Measurements from ENCODE around the gene PRPF6. TPM values are rescaled to one million over a fixed set of nuclear protein-coding genes. Genes with fewer than 3 reads are reported as not detected.

The PRPF6 gene
- total and polyA plus RNA-seq, 2 of the 13 experiments (the other 11 are each of a cell fraction or from before 2014, with no cell fraction given), result 63.7 to 101 TPM

DNA sequence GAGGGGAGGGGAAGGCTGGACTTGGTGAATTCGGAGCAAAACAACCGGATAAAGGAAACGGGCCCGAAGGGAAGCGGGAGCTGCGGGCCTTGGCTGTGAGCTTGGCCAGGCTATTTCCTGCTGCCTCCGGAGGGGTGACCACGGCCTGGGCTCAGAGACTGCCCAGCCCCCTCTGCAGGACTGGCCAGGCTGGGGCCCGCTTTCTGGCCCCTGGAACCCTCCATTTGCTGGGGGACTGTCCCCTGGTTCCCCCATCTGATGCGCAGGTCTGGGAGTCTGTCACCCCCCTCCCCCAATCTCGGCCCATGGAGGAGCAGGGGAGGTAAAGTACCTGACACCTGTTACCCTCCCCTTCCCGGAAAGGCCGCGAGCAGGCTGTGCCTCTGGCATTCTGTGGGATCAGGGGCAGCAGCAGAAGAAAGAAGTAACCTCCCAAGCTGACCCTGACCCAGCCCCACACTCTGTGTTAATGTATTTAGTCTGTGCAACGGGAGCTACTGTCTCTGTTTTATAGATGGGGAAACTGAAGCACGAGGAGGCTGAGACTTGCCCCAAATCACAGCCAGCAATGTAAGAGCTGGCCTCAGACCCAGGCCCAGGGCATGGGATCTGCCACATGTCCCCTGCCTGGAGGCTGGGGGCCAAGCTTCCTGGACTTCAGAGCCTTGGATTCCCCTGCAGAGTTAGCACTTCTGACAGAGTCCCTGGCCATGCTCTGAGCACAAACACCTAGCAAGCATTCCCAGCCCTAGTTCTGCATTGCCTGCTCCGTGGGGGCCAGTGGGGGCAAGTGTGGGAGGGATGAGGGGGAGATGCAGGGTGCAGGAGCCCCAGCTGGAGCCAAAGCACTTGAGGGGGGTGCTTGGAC is 58.6 kb downstream of the PRPF6 start (continued):
- TF ChIP-seq, protein P1, sequence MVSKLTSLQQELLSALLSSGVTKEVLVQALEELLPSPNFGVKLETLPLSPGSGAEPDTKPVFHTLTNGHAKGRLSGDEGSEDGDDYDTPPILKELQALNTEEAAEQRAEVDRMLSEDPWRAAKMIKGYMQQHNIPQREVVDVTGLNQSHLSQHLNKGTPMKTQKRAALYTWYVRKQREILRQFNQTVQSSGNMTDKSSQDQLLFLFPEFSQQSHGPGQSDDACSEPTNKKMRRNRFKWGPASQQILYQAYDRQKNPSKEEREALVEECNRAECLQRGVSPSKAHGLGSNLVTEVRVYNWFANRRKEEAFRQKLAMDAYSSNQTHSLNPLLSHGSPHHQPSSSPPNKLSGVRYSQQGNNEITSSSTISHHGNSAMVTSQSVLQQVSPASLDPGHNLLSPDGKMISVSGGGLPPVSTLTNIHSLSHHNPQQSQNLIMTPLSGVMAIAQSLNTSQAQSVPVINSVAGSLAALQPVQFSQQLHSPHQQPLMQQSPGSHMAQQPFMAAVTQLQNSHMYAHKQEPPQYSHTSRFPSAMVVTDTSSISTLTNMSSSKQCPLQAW (CRISPR knock-in tag; IDR thresholded peaks at IDR 0.05), result peak; percentile 42; the same call in 1 of the 2 replicates
- TF ChIP-seq RNF2 (conservative IDR thresholded peaks at IDR 0.05; ENCODE audit: low read depth) (no peak), NFRKB (IDR thresholded peaks at IDR 0.05) (no peak), CSRNP2 (CRISPR knock-in tag; conservative IDR thresholded peaks at IDR 0.05; ENCODE audit: low read depth) (no peak), ZNF331 (CRISPR knock-in tag; IDR thresholded peaks at IDR 0.05) (no peak), ZNF558 (CRISPR knock-in tag; IDR thresholded peaks at IDR 0.05; ENCODE audit: borderline replicate concordance) (0 out of 2 replicates have a peak, but pooled peaks have one; percentile 12), MED13 (CRISPR knock-in tag; IDR thresholded peaks at IDR 0.05) (no peak), BORCS8-MEF2B (CRISPR knock-in tag; IDR thresholded peaks at IDR 0.05) (no peak), KLF15 (CRISPR knock-in tag; IDR thresholded peaks at IDR 0.05; ENCODE audit: borderline replicate concordance) (no peak), CBX5 (CRISPR knock-in tag; IDR thresholded peaks at IDR 0.05; ENCODE audit: borderline replicate concordance) (no peak), CEBPB (IDR thresholded peaks at IDR 0.05; ENCODE audit: borderline replicate concordance, low read depth, low read length) (no peak), NPAS2 (CRISPR knock-in tag; IDR thresholded peaks at IDR 0.05; ENCODE audit: borderline replicate concordance) (no peak), ZNF205 (CRISPR knock-in tag; IDR thresholded peaks at IDR 0.05) (no peak)
- TF ChIP-seq, protein P2, sequence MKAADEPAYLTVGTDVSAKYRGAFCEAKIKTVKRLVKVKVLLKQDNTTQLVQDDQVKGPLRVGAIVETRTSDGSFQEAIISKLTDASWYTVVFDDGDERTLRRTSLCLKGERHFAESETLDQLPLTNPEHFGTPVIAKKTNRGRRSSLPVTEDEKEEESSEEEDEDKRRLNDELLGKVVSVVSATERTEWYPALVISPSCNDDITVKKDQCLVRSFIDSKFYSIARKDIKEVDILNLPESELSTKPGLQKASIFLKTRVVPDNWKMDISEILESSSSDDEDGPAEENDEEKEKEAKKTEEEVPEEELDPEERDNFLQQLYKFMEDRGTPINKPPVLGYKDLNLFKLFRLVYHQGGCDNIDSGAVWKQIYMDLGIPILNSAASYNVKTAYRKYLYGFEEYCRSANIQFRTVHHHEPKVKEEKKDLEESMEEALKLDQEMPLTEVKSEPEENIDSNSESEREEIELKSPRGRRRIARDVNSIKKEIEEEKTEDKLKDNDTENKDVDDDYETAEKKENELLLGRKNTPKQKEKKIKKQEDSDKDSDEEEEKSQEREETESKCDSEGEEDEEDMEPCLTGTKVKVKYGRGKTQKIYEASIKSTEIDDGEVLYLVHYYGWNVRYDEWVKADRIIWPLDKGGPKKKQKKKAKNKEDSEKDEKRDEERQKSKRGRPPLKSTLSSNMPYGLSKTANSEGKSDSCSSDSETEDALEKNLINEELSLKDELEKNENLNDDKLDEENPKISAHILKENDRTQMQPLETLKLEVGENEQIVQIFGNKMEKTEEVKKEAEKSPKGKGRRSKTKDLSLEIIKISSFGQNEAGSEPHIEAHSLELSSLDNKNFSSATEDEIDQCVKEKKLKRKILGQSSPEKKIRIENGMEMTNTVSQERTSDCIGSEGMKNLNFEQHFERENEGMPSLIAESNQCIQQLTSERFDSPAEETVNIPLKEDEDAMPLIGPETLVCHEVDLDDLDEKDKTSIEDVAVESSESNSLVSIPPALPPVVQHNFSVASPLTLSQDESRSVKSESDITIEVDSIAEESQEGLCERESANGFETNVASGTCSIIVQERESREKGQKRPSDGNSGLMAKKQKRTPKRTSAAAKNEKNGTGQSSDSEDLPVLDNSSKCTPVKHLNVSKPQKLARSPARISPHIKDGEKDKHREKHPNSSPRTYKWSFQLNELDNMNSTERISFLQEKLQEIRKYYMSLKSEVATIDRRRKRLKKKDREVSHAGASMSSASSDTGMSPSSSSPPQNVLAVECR (CRISPR knock-in tag; IDR thresholded peaks at IDR 0.05; ENCODE audit: borderline replicate concordance), result no peak
- TF ChIP-seq, protein P3, sequence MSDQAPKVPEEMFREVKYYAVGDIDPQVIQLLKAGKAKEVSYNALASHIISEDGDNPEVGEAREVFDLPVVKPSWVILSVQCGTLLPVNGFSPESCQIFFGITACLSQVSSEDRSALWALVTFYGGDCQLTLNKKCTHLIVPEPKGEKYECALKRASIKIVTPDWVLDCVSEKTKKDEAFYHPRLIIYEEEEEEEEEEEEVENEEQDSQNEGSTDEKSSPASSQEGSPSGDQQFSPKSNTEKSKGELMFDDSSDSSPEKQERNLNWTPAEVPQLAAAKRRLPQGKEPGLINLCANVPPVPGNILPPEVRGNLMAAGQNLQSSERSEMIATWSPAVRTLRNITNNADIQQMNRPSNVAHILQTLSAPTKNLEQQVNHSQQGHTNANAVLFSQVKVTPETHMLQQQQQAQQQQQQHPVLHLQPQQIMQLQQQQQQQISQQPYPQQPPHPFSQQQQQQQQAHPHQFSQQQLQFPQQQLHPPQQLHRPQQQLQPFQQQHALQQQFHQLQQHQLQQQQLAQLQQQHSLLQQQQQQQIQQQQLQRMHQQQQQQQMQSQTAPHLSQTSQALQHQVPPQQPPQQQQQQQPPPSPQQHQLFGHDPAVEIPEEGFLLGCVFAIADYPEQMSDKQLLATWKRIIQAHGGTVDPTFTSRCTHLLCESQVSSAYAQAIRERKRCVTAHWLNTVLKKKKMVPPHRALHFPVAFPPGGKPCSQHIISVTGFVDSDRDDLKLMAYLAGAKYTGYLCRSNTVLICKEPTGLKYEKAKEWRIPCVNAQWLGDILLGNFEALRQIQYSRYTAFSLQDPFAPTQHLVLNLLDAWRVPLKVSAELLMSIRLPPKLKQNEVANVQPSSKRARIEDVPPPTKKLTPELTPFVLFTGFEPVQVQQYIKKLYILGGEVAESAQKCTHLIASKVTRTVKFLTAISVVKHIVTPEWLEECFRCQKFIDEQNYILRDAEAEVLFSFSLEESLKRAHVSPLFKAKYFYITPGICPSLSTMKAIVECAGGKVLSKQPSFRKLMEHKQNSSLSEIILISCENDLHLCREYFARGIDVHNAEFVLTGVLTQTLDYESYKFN (CRISPR knock-in tag; conservative IDR thresholded peaks at IDR 0.05), result peak; percentile 9; the same call in 1 of the 2 replicates
- TF ChIP-seq, protein P4, sequence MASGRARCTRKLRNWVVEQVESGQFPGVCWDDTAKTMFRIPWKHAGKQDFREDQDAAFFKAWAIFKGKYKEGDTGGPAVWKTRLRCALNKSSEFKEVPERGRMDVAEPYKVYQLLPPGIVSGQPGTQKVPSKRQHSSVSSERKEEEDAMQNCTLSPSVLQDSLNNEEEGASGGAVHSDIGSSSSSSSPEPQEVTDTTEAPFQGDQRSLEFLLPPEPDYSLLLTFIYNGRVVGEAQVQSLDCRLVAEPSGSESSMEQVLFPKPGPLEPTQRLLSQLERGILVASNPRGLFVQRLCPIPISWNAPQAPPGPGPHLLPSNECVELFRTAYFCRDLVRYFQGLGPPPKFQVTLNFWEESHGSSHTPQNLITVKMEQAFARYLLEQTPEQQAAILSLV (CRISPR knock-in tag; IDR thresholded peaks at IDR 0.05; ENCODE audit: borderline replicate concordance), result no peak

Data from HepG2 (cell line).